GM06990 (cell line): Measurements from ENCODE around the gene XRCC4.
"Not testable (repeated sequence)": the region's sequence is repeated elsewhere in the genome, so short reads cannot be mapped to it uniquely, and the experiment has no call there.

ENCODE experiments used
- DNase-seq: peaks from one replicate; pipeline ENCODE4 v3.0.0-alpha.2; 2011; ENCODE audit not compliant: insufficient read length; ENCODE audit errors: extremely low read depth
- H3K27me3 ChIP-seq: replicated peaks from 2 replicates; pipeline ENCODE4 v1.6.0; 2011; ENCODE audit warnings: low read length; ENCODE audit not compliant: control insufficient read depth, insufficient read depth
- H3K36me3 ChIP-seq: 2 replicates; pipeline ENCODE4 v1.5.1; 2011; ENCODE audit warnings: low read length; ENCODE audit not compliant: control insufficient read depth, insufficient read depth
- H3K4me3 ChIP-seq: replicated peaks from 2 replicates; pipeline ENCODE4 v1.5.1; 2011; ENCODE audit warnings: low read depth, mild to moderate bottlenecking, control low read depth, low read length
- TF ChIP-seq, protein P1 (sequence below): IDR thresholded peaks from 2 replicates; pipeline ENCODE4 v1.5.1; 2011; ENCODE audit warnings: low read length, control low read depth, mild to moderate bottlenecking, inconsistent platforms; ENCODE audit not compliant: insufficient read depth, poor library complexity, severe bottlenecking

Gene XRCC4

DNA sequence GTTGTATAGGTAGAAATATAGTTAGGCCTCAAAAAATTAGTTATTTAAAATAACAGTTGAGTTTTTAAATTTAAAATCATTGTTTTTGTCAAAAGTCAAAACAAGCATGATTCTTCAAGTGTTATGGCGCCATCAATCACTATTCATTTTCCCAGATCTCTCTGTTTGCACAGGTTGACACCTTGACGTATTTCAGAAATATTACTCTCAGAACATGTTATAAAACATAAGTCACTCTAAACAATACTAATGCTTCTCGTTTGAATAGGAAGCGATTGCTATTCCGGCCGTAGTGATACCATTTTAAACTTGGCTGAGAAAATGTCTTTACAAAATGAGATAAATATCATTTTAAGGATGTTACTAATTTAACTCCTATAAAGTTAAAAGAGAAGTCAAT is 268.1 kb downstream of the XRCC4 start:
- TF ChIP-seq, protein P1, sequence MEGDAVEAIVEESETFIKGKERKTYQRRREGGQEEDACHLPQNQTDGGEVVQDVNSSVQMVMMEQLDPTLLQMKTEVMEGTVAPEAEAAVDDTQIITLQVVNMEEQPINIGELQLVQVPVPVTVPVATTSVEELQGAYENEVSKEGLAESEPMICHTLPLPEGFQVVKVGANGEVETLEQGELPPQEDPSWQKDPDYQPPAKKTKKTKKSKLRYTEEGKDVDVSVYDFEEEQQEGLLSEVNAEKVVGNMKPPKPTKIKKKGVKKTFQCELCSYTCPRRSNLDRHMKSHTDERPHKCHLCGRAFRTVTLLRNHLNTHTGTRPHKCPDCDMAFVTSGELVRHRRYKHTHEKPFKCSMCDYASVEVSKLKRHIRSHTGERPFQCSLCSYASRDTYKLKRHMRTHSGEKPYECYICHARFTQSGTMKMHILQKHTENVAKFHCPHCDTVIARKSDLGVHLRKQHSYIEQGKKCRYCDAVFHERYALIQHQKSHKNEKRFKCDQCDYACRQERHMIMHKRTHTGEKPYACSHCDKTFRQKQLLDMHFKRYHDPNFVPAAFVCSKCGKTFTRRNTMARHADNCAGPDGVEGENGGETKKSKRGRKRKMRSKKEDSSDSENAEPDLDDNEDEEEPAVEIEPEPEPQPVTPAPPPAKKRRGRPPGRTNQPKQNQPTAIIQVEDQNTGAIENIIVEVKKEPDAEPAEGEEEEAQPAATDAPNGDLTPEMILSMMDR, result no peak

DNA sequence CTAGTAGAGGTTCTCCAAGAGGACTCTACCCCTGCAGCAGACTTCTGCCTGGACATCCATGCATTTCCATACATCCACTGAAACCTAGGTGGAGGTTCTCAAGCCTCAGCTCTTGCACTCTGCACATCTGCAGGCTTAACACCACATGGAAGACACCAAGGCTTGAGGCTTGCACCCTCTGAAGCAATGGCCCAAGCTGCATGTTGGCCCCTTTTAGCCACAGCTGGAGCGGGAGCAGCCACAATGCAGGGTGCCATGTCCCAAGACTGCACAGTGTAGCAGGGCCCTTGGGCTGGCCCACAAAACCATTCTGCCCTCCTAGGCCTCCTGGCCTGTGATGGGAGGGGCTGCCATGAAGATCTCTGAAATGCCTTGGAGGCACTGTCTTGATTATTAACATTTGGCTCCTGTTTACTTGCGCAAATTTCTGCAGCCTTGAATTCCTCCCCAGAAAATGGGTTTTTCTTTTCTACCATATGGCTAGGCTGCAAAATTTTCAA is 271.0 kb downstream of the XRCC4 start:
- Histone ChIP-seq H3K27me3 (no peaks in the 10 kb centered on the region), H3K36me3 (no peaks in the 10 kb centered on the region), H3K4me3 (no peak overlapping the region)
- no peak for DNase-seq
- TF ChIP-seq, protein P1, result no peak

More for the DNA sequence above, 268.1 kb downstream of the XRCC4 start:
- Histone ChIP-seq H3K27me3 (no peaks in the 10 kb centered on the region), H3K4me3 (no peak overlapping the region), H3K36me3 (no peaks in the 10 kb centered on the region)
- DNase-seq, result no peak

DNA sequence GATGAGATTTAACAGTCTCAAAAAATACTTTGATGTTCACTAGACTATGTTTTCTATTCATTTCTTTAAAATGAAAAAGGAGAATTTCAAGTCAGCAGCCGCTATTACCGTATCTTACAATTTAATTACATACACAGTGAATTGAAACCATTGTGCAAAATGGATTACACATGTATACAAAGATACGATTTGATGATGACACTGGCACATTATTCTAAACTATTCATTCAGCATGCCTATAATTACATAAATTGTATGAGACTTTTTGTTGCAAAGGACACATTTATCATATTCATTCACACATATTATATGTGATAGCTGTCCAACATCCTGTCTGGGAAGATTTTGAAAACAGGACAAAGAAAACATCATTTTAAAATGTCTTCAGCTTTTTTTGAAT is 275.9 kb downstream of the XRCC4 start:
- Histone ChIP-seq H3K36me3 (no peaks in the 10 kb centered on the region), H3K4me3 (no peak overlapping the region), H3K27me3 (no peaks in the 10 kb centered on the region)
- no peak for DNase-seq
- TF ChIP-seq, protein P1, result no peak

DNA sequence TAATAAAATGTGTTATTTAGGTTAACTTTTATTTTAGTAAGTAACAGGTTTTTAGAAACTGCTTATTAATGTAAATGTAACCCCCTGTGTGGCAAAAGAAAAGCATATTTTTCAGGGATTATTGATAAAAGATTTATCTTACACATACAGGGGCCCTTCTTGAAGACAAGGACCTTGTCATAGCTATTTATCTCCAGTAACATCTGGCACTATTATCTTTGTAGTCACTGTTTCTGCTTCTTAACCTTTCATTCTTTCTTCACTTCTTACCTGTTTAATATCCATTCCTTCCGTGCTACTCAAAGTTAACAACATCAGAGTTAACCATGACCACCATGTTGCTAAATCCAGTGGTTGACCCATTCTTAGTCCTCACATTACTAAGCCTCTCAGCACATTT is 276.4 kb downstream of the XRCC4 start:
- H3K27me3 ChIP-seq, result no peaks in the 10 kb centered on the region
- H3K36me3 ChIP-seq, result no peaks in the 10 kb centered on the region
- DNase-seq, result no peak
- no peak overlapping the region for H3K4me3 ChIP-seq
- TF ChIP-seq, protein P1, result no peak

DNA sequence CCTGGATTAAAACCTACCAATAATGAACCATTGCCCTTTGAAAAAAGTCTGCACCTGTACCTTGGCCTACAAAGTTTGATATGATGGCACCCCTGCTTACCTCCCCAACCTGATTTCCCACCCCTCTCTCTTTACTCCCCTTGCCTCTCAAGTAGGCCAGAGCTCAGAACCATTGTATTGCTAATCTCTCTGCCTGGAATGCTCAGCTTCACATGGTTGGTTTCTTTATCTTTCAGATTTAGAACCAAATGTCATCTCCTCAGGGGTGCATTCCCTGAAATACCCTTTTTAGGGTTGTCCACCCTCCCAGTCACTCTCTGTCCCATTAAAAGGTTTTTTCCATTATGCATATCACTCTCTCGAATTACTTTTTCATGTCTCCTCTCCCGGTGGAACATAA is 277.6 kb downstream of the XRCC4 start:
- no peak overlapping the region for H3K4me3 ChIP-seq
- TF ChIP-seq, protein P1, result no peak
- H3K27me3 ChIP-seq, result no peaks in the 10 kb centered on the region
- no peak for DNase-seq
- H3K36me3 ChIP-seq, result no peaks in the 10 kb centered on the region

DNA sequence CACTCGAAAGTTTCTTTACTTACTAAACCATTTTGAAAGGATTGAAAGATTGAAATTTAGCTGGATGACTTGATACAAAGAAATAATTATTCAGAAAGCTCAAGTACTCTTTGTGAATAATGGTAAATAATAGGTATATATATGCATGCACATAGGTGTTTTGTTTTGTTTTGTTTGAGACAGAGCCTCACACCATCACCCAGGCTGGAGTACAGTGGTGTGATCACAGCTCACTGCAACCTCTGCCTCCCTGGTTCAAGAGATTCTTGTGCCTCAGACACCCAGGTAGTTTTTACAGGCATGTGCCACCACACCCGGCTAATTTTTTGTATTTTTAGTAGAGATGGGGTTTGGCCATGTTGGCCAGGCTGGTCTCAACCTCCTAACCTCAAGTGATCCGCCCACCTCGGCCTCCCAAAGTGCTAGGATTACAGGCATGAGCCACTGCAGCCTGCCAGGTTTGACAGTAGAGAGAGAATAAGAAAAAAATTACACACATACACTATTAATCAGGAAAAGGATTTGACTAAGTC is 278.2 kb downstream of the XRCC4 start:
- not testable (repeated sequence) for H3K36me3 ChIP-seq, H3K27me3 ChIP-seq, H3K4me3 ChIP-seq, DNase-seq
